GM21619 (cell line): Measurements from ENCODE around the gene PCNX2.

Experiments used
- ATAC-seq: cut with Tn5 transposase; IDR thresholded peaks from one replicate; pipeline ENCODE4 v1.9.1; 2021; ENCODE audit not compliant: unreplicated experiment

Gene PCNX2

DNA sequence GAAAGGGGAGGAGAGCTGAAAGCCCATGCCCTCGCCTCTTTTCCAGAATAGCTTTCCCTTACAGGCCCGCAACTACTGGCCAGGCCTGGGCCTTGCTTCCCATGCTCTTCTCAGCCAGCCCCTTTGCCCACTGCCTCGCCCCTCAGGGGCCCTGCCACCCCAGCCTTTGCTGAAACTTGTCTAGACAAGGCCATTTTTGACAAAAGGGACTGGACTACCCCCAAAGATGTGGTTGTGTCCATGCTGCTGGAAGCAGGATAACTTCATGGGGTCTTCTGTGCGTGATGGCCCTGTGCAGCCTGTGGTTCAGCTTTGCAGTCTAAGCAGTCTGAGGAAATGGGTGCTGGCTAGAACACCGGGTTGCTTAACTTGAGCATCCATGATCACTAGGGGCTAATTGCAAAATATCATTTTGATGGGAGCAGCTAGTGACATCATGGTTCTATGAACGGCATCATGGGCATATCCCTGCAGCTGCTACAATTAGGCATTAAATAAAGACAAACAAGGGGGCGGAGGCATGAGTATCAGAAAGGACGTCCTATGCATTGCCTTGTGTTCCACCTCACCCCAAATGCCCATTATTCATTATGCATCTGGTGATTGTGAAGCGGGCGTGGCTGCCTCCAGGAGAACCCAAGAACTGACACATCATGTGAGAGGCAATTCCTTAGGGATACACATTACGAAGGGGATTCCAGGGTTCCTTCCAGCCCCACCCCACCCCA lies 308.3 kb downstream of the PCNX2 start:
- ATAC-seq: no peak

DNA sequence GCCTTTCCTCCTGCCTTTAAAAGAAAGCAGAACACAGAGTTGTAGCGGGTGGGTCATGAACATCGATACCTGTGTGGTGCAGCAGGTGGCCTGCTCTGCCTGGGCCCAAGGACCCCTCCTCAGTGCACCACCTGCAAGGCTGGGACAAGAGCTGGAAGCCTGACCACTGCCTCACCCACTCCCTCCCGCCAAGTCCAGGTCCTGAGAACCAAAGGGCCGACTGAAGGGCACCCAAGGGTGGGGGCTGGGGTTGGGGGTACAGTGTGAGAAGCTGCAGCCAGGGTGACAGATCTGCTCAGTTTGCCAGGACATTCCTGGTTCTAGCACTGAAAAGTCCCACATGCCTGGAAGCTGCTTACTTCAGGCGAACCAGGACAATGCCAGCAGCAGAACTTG lies 309.0 kb downstream of the PCNX2 start:
- ATAC-seq: no peak

DNA sequence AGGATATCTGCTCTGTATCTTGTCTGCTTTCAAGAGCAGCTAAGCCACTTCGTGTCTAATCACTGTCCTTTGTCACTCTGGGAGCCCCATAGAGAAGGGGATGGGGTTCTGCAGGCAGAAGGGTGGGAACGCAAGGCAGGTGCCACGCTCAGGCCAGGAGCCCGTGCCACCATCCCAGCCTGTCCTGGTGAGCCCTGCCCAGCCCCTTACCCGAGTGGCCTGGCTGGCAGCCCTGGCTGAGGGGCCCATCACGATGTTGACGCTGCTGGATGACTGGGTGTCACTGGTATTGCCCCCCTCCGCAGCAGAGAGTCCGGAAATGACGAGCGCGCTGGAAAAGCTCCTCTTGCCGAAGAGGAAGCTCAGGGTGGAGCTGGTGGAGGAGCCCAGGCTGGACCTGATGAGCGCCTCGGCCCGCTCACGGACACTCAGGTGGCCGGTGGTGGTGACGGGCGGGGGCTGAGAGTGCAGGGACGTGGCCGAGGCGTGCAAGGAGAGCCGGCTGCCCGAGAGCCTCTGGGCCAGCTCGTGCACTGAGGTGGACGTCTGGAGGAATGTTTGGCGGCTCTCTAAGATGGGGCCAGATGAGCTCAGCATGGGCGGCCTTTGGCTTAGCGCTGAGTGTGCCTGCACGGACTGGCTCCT lies 309.5 kb downstream of the PCNX2 start:
- no peak for ATAC-seq

DNA sequence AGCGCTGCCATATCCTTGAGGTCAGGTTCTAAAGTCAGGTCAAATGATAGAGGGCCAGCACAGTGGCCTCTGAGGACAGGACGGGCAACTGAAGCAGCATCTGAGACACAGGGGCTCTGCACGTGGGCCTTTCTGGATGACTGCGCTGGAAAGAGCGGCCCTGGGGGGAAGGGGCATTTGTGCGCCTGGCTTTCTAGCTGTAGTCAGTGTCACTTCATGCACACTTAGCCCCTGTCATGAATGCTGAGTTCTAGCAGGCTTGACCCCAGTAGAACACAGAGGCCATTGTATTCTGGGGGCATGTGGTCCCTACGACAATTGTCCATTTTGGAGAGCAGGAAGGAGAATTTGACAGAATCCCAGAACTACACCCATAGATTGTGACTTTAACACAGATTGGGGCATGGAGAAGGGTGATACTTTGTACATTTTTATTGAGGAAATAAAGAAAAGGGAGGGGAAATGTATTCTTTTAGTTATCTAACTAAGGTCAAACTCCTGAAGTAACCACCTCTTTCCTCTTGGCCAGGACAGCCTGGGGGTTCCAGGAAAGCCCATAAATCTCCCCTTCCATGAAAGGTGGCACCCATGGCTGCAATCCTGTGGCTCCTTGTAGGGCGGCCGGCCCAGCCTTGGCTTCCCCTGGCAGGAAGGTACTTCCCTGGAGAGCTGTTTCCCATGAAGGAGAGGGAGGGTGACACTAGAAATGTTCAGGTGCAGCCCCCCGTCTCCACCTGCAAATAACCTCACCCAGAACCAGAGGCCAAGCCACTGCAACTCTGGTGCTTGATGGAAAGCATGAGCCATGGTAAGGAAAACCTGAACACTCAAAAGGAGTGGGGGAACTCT lies 310.7 kb downstream of the PCNX2 start:
- ATAC-seq: no peak

DNA sequence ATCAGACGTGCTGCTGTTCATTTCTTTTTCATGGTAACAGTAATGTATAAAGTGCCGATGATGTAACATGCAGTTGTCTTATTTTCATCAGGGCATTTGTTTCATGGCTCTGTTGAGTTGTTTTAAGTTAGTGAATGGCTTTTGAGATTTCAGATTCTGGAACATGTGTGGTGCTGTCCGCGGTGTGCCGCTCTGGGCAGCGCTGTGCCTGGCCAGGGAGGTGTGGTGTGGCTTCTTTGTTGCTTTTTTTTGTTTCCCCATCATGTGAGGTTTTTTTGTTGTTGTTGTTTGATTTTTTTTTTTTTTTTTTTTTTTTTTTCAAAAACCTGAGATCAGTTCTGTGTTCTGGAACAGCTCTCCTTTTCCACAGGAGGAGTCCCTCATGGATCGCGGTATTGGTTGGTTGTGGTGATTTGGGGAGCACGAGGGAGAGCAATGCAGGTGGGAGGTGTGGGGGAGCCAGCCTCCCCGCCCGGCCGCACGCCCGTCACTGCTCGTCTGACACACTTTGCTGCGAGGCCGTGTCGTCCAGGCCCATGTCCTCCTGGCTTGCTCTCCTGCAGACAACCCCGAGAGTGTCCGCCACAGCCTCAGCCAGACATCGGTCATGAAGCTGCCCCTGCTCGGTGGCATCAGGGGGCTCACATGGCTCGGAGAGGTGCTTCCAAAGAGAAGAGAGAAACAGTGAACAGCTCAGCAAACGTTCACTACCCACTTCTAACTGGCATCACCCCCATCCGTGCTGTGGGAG lies 311.5 kb downstream of the PCNX2 start:
- ATAC-seq: no peak

DNA sequence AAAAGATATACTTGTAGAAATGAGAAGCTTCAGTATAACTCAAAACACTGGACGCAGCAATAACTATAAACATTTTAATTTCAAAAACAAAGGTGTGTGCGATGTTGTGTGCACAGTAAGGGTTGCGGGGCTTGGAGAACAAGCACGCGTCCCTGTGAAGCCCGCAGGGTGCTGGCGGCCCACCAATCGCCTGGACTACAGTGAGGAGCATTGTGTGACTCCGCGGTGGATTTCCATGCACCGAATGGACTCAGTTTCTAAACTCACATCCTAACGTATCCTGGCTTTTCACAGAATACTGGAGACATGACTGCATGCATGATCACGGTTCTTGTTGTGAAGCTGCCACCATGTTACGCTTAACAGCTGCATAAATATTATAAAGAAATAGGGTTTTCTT lies 312.1 kb downstream of the PCNX2 start:
- ATAC-seq: no peak

DNA sequence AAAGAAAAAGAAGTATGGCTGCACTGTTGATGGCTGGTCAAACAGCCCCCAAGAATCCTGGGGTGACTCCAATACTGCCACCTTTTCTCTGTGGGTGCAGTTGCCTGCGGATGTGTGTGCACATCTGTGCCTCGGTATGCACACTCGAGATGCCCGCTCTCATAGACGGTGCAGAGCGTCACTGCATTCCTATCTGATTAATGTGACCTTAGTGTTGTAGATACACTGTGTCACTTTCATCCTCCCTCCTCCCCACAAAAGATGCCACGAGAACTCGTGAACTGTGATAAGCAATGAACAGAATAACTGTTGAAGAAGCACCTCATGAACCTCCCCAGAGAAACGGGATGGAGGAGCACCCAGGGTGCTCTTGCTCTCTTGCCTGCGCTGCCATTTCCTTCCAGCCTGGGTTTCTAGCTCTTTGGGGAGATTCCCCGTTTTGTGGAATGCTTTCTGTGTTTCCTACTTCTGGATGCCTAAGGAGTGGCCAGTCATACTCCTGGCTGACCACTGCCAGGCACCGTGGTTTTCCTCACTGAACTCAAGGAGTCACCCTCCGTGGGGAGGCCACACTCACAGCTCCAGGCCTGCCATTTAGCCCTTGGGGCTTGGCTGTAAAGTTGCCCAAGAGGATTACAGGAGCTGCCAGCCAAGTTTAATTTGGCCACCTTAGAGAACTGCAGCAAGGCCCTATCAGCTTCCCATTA lies 313.1 kb downstream of the PCNX2 start:
- no peak for ATAC-seq

DNA sequence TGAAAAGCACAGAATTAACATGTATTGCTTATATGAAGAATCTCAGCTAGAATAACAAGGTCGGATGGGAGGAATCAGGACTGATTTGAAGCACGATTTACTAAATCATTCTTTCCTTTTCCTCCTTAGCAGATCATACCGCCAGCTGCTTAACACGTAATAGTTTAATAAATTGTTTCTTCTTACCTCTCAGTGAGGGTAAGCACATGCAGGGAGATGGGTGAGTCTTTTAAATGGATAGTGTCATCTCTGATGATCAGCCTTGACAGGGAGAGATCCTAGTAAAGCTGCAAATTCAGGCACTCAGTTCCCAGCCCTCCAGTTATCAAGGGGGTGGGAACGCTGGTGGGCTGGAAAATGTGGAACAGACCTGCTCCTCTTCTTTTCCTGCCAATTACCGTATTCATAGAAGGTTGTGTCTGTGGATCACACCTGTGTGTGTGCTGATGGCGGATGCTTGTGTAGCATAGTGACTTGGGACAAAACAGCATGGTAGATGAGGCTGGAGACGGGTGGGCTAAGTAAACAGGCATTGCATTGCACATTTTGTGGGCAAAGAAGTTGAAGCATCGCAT lies 314.5 kb downstream of the PCNX2 start:
- no peak for ATAC-seq

DNA sequence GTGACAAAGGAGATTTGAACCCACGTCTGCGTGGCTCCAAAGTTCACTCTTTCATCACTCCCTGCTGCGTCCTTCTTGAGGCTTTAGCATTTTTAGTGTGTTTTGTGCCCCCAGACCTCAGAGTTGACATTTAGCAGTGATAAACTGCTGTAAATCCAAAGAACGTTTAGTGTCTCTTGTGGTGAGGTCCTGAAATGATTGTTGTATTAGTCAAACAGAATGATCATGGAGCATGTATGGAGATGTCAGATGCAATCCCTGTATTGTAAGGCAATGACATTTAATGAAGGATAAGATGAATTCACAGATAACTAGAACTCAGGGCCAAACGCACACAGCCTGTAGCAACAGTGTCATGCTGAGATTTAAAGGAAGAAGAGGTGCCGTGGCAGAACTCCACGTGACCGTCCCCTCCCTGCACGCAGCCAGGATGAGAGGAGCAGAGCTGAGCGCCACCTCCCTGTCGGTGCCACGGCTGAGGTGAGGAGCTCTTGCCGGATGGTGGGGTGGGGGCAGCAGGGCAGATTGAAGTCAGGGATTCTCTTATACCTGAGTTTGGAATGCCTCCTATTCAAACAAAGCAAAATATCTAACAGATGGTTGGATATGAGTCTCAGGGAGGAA lies 315.1 kb downstream of the PCNX2 start:
- ATAC-seq: no peak

DNA sequence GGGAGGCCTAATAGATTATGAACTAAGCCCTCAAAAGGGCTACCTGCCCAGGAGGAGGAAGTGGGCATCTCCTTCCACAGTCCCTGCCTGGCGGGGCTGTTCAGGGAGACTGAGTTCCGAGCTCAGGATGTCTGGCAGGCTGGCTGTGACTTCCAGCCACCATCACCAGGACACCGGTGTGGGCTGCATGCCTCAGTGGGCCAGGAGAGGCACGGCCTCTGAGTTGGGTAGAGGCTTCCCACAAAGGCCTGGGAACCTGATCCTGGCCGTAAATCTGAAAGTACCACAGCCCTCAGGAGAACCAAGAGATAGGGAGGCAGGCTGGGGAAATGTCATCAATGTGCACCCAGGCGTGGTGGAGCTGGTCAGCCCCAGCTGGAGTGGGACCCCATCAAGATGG lies 316.0 kb downstream of the PCNX2 start:
- ATAC-seq: no peak

DNA sequence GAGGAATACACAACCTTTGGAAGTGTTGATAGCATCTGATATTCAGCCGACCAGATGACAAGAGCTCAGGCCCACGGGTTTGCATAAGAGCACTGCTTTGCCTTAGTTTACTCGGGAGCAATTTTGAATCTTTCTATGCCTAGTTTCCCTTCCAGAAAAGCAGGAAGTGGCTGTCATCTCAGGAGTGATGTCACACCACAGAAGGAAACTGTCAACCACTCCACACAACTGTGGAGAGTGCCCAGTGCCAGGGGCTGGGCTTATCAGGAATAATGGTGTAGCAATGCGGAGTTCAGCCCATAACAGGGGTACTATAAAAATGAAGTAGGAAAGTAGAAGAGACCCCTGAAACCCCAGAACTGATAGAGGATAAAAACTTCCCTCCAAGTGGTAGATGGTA lies 316.7 kb downstream of the PCNX2 start:
- no peak for ATAC-seq

DNA sequence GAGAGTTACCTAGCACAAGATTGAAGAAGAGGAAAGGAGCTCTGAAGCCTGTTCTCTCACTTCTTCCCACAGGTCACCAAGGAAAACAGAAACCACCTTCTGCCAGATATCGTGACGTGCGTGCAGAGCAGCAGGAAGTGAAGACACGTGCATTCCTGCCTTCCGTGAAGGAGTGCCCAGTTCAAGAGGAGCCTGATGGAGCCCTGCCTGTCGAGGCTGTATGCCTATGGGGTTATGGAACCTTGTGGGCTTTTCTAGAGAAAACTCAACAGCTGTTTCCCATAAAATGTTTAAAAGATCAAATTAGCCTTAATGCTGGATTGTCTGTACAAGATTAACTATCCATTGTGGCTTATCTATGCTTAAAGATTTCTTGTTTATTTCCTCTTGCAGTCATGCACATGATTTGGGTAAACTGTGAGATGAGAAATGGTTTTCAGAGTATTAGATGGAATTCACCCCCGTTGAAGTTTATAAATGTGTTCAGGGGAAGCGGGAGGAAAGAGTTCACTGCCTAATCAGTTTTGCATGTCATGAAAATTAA lies 317.4 kb downstream of the PCNX2 start:
- no peak for ATAC-seq

DNA sequence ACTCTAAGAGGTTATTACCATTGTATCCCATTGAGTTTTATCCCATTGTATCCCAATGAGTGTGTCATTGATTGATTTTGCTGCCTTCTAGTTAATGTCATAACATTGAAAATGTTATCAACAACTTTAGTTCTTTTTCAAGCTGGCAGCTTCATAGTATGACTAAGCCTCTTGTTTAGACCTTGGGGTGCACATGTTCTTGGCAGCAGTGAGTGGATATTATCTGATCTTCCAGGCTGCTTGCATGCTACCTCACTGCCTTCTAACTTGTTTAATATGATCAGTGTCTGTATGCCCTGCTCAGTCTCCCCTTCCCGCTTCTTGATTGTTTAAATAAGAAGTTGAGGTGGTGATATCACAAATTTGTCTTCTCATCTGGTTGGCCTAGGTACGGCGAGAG lies 320.6 kb downstream of the PCNX2 start:
- ATAC-seq: no peak

DNA sequence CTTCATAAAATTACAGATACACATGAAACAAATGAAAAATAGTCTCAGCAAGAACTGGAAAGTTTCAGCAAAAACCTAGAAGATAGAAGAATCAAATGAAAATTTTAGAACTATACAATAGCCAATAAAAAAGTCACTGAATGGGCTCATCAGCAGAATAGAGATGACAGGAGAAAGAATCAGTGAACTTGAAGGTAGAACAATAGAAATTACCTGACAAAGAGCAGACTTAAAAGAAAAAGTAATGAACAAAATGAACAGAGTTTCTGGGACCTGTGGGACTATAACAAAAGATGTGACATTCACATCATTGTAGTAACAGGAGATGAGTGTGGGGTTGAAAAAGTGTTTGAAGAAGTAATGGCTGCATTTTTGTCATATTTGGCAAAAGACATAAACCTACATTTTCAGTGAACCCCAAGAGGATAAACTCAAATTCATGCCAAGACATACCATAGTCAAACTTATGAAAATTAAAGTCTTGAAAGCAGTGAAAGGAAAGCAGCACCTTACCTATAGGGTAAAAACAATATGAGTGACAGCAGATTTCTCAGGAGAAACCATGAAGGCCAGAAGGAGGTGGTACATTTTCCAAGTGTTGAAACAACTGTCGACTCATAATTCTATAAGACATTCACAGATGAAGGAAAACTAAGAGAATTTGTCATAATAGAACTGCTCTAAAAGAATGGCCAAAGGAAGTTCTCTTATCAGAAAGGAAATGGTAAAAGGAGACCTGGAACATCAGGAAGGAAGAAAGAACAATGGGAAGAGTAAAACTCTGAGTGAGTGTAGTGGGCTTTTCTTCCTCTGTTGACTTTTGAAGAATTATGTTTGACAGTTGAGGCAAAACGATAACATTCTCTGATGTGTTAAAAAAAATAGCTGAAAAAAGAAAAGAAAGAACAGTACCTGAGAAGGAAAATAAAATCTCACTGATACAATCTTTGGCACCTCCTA lies 321.6 kb downstream of the PCNX2 start:
- no peak for ATAC-seq

DNA sequence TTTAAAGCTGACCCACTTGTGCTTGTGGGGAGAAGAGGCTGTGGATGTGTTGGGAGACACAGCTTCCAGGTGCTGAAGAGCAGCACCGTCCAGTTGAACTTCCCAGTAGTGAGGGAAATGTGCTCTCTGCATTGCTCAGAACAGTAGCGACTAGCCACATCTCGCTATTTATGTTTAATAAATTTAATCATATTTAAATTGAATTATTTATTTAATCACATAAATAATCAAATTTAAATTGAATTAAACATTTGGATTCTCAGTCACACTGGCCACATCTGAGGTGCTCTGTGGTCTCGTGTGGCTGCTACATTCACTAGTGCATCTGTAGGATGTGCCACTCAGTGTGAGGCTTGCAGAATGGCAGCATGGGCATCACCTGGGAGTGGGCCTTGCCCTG lies 325.0 kb downstream of the PCNX2 start:
- ATAC-seq: no peak

DNA sequence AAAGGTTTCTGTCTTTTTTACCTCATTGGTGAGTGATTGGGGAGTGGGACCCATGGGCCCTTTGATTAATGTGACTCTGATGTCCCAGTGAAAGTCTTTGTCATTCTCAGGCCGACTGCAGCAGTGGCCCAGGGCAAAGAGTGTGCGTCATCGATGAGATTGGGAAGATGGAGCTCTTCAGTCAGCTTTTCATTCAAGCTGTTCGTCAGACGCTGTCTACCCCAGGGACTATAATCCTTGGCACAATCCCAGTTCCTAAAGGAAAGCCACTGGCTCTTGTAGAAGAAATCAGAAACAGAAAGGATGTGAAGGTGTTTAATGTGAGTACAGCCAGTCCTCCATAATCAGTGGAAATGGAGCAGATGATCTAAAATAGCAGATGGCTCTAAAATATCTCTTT lies 325.7 kb downstream of the PCNX2 start:
- no peak for ATAC-seq

DNA sequence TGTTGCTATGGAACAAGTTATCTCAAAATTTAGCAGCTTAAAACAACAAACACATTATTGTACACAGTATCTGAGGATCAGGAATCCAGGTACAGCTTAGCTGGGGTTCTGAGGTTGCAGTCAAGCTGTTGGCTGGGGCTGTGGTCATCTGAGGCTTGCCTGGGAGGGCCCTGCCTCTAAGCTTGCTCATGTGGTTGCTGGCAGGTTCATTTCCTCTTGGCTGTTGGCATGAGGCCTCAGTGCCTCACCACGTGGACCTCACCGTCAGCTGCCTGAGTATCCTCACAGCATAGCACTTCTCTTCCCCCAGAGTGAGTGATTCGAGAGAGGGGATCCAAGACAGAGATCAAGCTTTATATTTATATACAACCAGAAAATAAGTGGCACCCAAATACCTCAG lies 326.6 kb downstream of the PCNX2 start:
- ATAC-seq: no peak

DNA sequence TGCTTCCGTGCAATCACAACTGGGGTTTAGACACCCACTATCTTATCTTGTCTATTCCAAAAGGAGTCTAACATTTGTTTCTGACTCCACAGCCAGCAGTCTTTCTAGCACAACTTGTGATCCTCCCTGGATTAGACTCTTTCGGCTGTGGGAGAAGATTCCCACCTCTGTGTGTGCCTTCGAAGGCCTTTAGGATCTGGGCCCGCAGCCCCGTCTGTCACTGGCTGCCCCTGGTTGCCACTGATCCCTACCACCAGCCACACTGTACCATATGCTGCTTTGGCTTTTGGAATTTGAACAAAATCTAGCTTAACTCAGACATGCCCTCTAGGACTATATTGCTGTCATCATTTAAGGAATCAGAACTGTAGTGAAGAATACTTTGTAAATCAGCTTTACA lies 327.1 kb downstream of the PCNX2 start:
- no peak for ATAC-seq

DNA sequence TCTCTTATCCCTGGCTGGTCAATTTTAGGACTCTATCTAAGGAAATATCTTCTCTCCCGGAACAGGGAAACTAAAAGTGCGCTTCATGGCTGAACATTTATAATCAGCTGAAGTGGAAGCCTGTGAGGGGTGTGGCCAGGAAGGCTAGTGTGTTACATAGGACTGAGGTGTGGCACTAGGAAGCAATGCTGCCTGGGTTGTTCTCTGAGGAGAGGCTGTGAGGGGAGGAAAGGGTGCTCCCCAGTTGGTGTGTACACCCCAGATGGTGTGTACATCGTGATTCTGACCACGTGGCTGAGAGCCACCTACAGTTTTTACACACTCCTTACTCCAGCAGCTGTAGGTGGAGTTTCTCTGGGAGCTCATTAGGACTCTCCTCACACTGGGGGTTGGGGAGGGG lies 328.9 kb downstream of the PCNX2 start:
- ATAC-seq: no peak
